Neural cell (in vitro differentiated cells): Measurements from ENCODE around the gene NFATC3.

Experiments used
- CTCF ChIP-seq: fragments of 450-650 bp; IDR thresholded peaks from 2 replicates; pipeline ENCODE4 v1.5.1; 2014; ENCODE audit warnings: antibody characterized with exemption, mild to moderate bottlenecking, moderate library complexity; ENCODE audit not compliant: poor library complexity, severe bottlenecking
- EP300 ChIP-seq: fragments of 450-650 bp; conservative IDR thresholded peaks from 2 replicates; pipeline ENCODE4 v1.6.1; 2014; ENCODE audit warnings: antibody characterized with exemption, mild to moderate bottlenecking, moderate library complexity; ENCODE audit not compliant: poor library complexity, severe bottlenecking
- EZH2 ChIP-seq: fragments of 200-600, 300-800 bp; shearing (Covaris generic), sonication (generic); IDR thresholded peaks from 2 replicates; pipeline ENCODE4 v1.6.1; 2014; ENCODE audit warnings: antibody characterized with exemption, low read length, borderline replicate concordance, mild to moderate bottlenecking; ENCODE audit not compliant: insufficient read depth, poor library complexity, severe bottlenecking
- POLR2AphosphoS5 ChIP-seq: IDR thresholded peaks from 2 replicates; pipeline ENCODE4 v1.6.1; 2012
- RAD21 ChIP-seq: fragments of 450-650 bp; conservative IDR thresholded peaks from 2 replicates; pipeline ENCODE4 v1.6.1; 2014; ENCODE audit warnings: antibody characterized with exemption, mild to moderate bottlenecking, moderate library complexity
- REST ChIP-seq: IDR thresholded peaks from 2 replicates; pipeline ENCODE4 v1.6.1; 2012; ENCODE audit warnings: borderline replicate concordance
- TAF1 ChIP-seq: IDR thresholded peaks from 2 replicates; pipeline ENCODE4 v1.6.1; 2012; ENCODE audit warnings: low read depth

GRCh38 chr16:68215302-68215701, 130.1 kb downstream of the NFATC3 start:
- TF ChIP-seq CTCF (no peak), TAF1 (no peak), EZH2 (no peak), RAD21 (no peak), POLR2AphosphoS5 (no peak), EP300 (no peak), REST (no peak)
